Osteocyte (in vitro differentiated cells): Measurements from ENCODE around the gene ACER3. TPM values are rescaled to one million over a fixed set of nuclear protein-coding genes. Genes with fewer than 3 reads are reported as not detected.

Source experiments
- DNase-seq: peaks from one replicate; pipeline ENCODE4 v3.0.0; 2021; ENCODE audit warnings: mixed read lengths; ENCODE audit not compliant: unreplicated experiment; ENCODE audit errors: extremely low spot score
- H3K27ac Mint-ChIP-seq: one replicate; pipeline ENCODE4 v1.8.0; 2021; ENCODE audit warnings: mild to moderate bottlenecking, mixed read lengths; ENCODE audit not compliant: unreplicated experiment
- H3K27me3 Mint-ChIP-seq: one replicate; pipeline ENCODE4 v1.8.0; 2021; ENCODE audit warnings: mixed read lengths; ENCODE audit not compliant: unreplicated experiment
- H3K36me3 Mint-ChIP-seq: one replicate; pipeline ENCODE4 v1.8.0; 2021; ENCODE audit warnings: mixed read lengths; ENCODE audit not compliant: unreplicated experiment
- H3K4me1 Mint-ChIP-seq: one replicate; pipeline ENCODE4 v1.8.0; 2021; ENCODE audit warnings: mixed read lengths; ENCODE audit not compliant: unreplicated experiment
- H3K4me3 Mint-ChIP-seq: one replicate; pipeline ENCODE4 v1.8.0; 2021; ENCODE audit warnings: mild to moderate bottlenecking, moderate library complexity, mixed read lengths; ENCODE audit not compliant: unreplicated experiment
- H3K9me3 Mint-ChIP-seq: one replicate; pipeline ENCODE4 v1.8.0; 2021; ENCODE audit warnings: mixed read lengths; ENCODE audit not compliant: unreplicated experiment
- CTCF ChIP-seq: fragments of 200-600 bp; sonication (generic); IDR thresholded peaks from 2 replicates; pipeline ENCODE4 v1.5.0; 2021; ENCODE audit warnings: antibody characterized with exemption, mild to moderate bottlenecking, moderate library complexity
- total RNA-seq: library from RNA; stranded (reverse); gene quantifications from 2 replicates; pipeline ENCODE4 v1.2.1, GENCODE V29; 2021

Gene ACER3
- total RNA-seq, 1 donor from 2014 or later, result 17.4 TPM

- H3K4me3 Mint-ChIP-seq, result no peak overlapping the region
- no peak for DNase-seq
- H3K27me3 Mint-ChIP-seq, result peaks cover 37% of the 10 kb centered on the region
- H3K36me3 Mint-ChIP-seq, result no peaks in the 10 kb centered on the region
- TF ChIP-seq CTCF, result no peak
- H3K4me1 Mint-ChIP-seq, result peaks cover 10% of the 10 kb centered on the region
- H3K9me3 Mint-ChIP-seq, result no peaks in the 10 kb centered on the region
- no peak overlapping the region for H3K27ac Mint-ChIP-seq
Observed at GRCh38 chr11:77040401-77040777, 179.7 kb downstream of the ACER3 start.

DNA sequence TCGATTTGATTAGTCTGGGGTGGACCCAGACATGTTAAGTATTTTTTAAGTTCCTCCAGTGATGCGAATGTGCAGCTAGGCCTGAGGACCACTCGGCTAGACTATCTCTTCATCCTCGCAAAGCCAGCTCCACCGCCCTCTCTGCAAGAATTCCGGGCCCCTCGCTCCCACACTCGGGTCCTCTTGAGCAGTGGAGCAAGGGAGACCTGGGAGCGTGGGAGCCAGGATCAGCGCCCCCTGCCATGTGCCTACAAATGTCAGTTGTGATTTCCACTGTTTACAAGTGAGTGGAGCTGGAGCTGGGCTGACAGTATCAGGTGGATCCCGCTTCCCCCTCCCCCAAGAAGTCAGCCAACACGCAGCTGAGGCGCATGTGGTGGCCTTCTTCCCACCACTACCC, 180.2 kb downstream of the ACER3 start:
- H3K4me3 Mint-ChIP-seq, result peak overlapping the region; percentile 43
- no peak overlapping the region for H3K27ac Mint-ChIP-seq
- no peaks in the 10 kb centered on the region for H3K36me3 Mint-ChIP-seq
- peaks cover 14% of the 10 kb centered on the region for H3K4me1 Mint-ChIP-seq
- peaks cover 36% of the 10 kb centered on the region for H3K27me3 Mint-ChIP-seq
- no peaks in the 10 kb centered on the region for H3K9me3 Mint-ChIP-seq
- TF ChIP-seq CTCF, result no peak
- no peak for DNase-seq

DNA sequence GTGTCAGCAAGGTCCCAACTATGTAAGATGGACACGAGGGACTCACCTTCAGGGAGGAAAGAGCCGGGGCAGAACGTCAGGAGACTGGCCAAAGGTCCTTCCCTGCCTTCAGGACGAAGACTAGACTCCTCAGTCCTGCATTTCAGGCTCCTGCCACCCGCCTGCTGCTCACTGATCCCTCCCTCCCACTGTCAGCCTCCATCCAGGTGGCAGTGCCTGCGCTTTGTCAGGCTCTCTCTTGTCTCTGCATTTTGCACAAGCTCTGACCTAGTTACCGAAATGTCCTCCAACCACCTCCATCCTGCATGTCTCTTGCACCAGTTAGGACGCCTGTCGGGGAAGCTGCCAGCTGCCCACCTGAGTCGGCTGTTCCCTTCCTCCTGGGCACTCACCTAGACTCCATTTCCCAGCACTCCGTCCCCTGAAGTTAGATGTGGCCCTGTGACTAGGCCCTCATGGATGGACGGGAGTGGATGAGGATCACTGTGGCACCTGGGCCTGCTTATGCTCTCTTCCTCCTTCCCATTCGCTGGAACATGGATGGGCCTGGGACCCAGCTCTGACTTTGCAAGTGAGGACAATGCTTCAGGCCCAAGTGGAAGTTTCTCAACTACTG, 181.5 kb downstream of the ACER3 start:
- Mint-ChIP-seq H3K36me3 (no peaks in the 10 kb centered on the region), H3K27me3 (peaks cover 24% of the 10 kb centered on the region), H3K4me1 (peaks cover 20% of the 10 kb centered on the region), H3K4me3 (no peak overlapping the region), H3K9me3 (no peaks in the 10 kb centered on the region), H3K27ac (no peak overlapping the region)
- DNase-seq, result no peak
- no peak for TF ChIP-seq CTCF

- Mint-ChIP-seq H3K27ac (no peak overlapping the region), H3K4me1 (peaks cover 14% of the 10 kb centered on the region), H3K36me3 (no peaks in the 10 kb centered on the region), H3K27me3 (peaks cover 8% of the 10 kb centered on the region), H3K4me3 (no peak overlapping the region), H3K9me3 (no peaks in the 10 kb centered on the region)
- DNase-seq, result no peak
- no peak for TF ChIP-seq CTCF
Observed at GRCh38 chr11:77044356-77044755, 183.6 kb downstream of the ACER3 start.

DNA sequence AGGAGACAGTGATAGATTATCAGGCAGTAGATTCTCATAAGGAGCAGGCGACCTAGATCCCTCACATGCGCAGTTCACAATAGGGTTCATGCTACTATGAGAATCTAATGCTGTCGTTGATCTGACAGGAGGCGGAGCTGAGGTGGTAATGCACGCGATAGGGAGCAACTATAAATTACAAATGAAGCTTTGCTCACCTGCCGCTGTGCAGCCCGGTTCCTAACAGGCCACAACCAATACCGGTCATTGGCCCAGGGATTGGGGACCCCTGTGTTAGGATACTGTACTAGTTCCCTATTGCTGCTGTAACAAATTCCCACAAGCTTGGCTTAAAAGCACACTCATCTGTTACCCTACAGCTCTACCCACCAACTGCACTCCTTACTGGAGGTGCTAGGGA, 184.2 kb downstream of the ACER3 start:
- Mint-ChIP-seq H3K9me3 (no peaks in the 10 kb centered on the region), H3K36me3 (no peaks in the 10 kb centered on the region), H3K27me3 (peaks cover 7% of the 10 kb centered on the region), H3K4me3 (no peak overlapping the region), H3K4me1 (peaks cover 14% of the 10 kb centered on the region), H3K27ac (no peak overlapping the region)
- no peak for DNase-seq
- no peak for TF ChIP-seq CTCF
